Smooth muscle cell (in vitro differentiated cells): ENCODE data around the gene LRRFIP1. TPM values are rescaled to one million over a fixed set of nuclear protein-coding genes. Genes with fewer than 3 reads are reported as not detected.

Experiments used
- DNase-seq: peaks from one replicate; lab custom pipeline; 2025; ENCODE audit not compliant: unreplicated experiment; lab: John Stamatoyannopoulos, UW
- H2AFZ ChIP-seq: fragments of 200-600 bp; sonication (generic); 2 replicates; pipeline ENCODE4 v1.6.0; 2016; ENCODE audit warnings: antibody characterized with exemption, low read depth, mild to moderate bottlenecking
- H3F3A ChIP-seq: fragments of 200-600 bp; sonication (generic); 2 replicates; pipeline ENCODE4 v1.6.0; 2017; ENCODE audit warnings: antibody characterized with exemption, low read depth
- H3K27ac ChIP-seq: fragments of 200-600 bp; sonication (generic); 2 replicates; pipeline ENCODE4 v1.5.1; 2016; ENCODE audit warnings: low read depth, mild to moderate bottlenecking
- H3K27me3 ChIP-seq: fragments of 200-600 bp; sonication (generic); 2 replicates; pipeline ENCODE4 v1.6.1; 2016; ENCODE audit warnings: low read depth, mild to moderate bottlenecking
- H3K36me3 ChIP-seq: fragments of 200-600 bp; sonication (generic); 2 replicates; pipeline ENCODE4 v1.5.1; 2016; ENCODE audit warnings: low read depth
- H3K4me1 ChIP-seq: fragments of 200-600 bp; sonication (generic); 2 replicates; pipeline ENCODE4 v1.5.1; 2016; ENCODE audit warnings: low read depth
- H3K4me2 ChIP-seq: fragments of 200-600 bp; sonication (generic); 2 replicates; pipeline ENCODE4 v1.6.0; 2016; ENCODE audit warnings: mild to moderate bottlenecking
- H3K4me3 ChIP-seq: fragments of 200-600 bp; sonication (generic); 2 replicates; pipeline ENCODE4 v1.5.1; 2016; ENCODE audit warnings: mild to moderate bottlenecking
- H3K79me2 ChIP-seq: fragments of 200-600 bp; sonication (generic); 2 replicates; pipeline ENCODE4 v1.6.0; 2016; ENCODE audit warnings: low read depth, mild to moderate bottlenecking
- H3K9ac ChIP-seq: fragments of 200-600 bp; sonication (generic); 2 replicates; pipeline ENCODE4 v1.6.0; 2016; ENCODE audit warnings: low read depth
- H3K9me3 ChIP-seq: fragments of 200-600 bp; sonication (generic); replicated peaks from 2 replicates; pipeline ENCODE4 v1.5.1; 2016; ENCODE audit warnings: low read depth
- H4K20me1 ChIP-seq: fragments of 200-600 bp; sonication (generic); 2 replicates; pipeline ENCODE4 v1.6.0; 2016; ENCODE audit warnings: low read depth
- CTCF ChIP-seq: fragments of 200-600 bp; sonication (generic); IDR thresholded peaks from 2 replicates; pipeline ENCODE4 v1.5.1; 2017; ENCODE audit warnings: borderline replicate concordance, mild to moderate bottlenecking, antibody characterized with exemption; ENCODE audit not compliant: insufficient read depth, poor library complexity, severe bottlenecking
- WGBS: methylation state at CpG from one replicate; pipeline ENCODE4 v1.1.7; 2016; ENCODE audit warnings: low lambda C conversion rate; 5-methylcytosine and 5-hydroxymethylcytosine counted together
- polyA plus RNA-seq: library from polyadenylated mRNA; unstranded; fragments of >200 nt; fragmentation: Nextera tagmentation; extraction: Ambion mirVana; gene quantifications from 2 replicates; pipeline ENCODE4 v1.2.1, GENCODE V29; 2016
- total RNA-seq: library from RNA; depleted of rRNA; stranded (reverse); fragments of >200 nt; gene quantifications from 2 replicates; pipeline ENCODE4 v1.2.3, GENCODE V29; 2014

LRRFIP1 gene
- total and polyA plus RNA-seq, 2 experiments from 2014 or later: 36.2 to 65.1 TPM

GRCh38 chr2:237791977-237792727 lies 164.8 kb downstream of the LRRFIP1 start:
- peaks cover 5% of the 10 kb centered on the region for H3K36me3 ChIP-seq
- H3K9me3 ChIP-seq: peaks cover 4% of the 10 kb centered on the region
- no peak overlapping the region for H3K4me2 ChIP-seq
- TF ChIP-seq CTCF: no peak
- no peak overlapping the region for H3K4me3 ChIP-seq
- H2AFZ ChIP-seq: no peak overlapping the region
- DNase-seq: no peak
- H4K20me1 ChIP-seq: no peaks in the 10 kb centered on the region
- H3K27ac ChIP-seq: no peak overlapping the region
- no peak overlapping the region for H3K9ac ChIP-seq
- H3K4me1 ChIP-seq: no peaks in the 10 kb centered on the region
- H3F3A ChIP-seq: no peaks in the 10 kb centered on the region
- H3K79me2 ChIP-seq: no peaks in the 10 kb centered on the region
- no peaks in the 10 kb centered on the region for H3K27me3 ChIP-seq
- 75% methylated on average over 6 of the region's 6 CpGs for WGBS

GRCh38 chr2:237797253-237797652 lies 169.9 kb downstream of the LRRFIP1 start:
- no peak for DNase-seq
- H4K20me1 ChIP-seq: no peaks in the 10 kb centered on the region
- H3K36me3 ChIP-seq: no peaks in the 10 kb centered on the region
- WGBS: 92% methylated on average over 3 of the region's 3 CpGs
- H3K9ac ChIP-seq: no peak overlapping the region
- H3K79me2 ChIP-seq: no peaks in the 10 kb centered on the region
- no peak overlapping the region for H2AFZ ChIP-seq
- H3K27ac ChIP-seq: no peak overlapping the region
- TF ChIP-seq CTCF: no peak
- no peaks in the 10 kb centered on the region for H3F3A ChIP-seq
- H3K4me1 ChIP-seq: no peaks in the 10 kb centered on the region
- H3K4me3 ChIP-seq: no peak overlapping the region
- no peaks in the 10 kb centered on the region for H3K27me3 ChIP-seq
- no peaks in the 10 kb centered on the region for H3K9me3 ChIP-seq
- no peak overlapping the region for H3K4me2 ChIP-seq

GRCh38 chr2:237798236-237799059 lies 171.1 kb downstream of the LRRFIP1 start, which contains the start of gene RBM44:
Gene RBM44, plus strand, starts transcription at chr2:237798779. Its CDS starts 14,831 bp downstream, at chr2:237813610.
- Histone ChIP-seq H2AFZ (no peak within 1 kb of the TSS), H3K4me3 (no peak within 1 kb of the TSS), H3K9me3 (no peaks in the 10 kb centered on the region), H3K27ac (no peak within 1 kb of the TSS), H3F3A (no peaks in the 10 kb centered on the region), H4K20me1 (no peaks in the 10 kb centered on the region), H3K9ac (no peak within 1 kb of the TSS), H3K79me2 (no peaks in the 10 kb centered on the region), H3K27me3 (no peaks in the 10 kb centered on the region), H3K4me1 (no peaks in the 10 kb centered on the region), H3K36me3 (no peaks in the 10 kb centered on the region), H3K4me2 (no peak within 1 kb of the TSS)
- WGBS: 98% methylated on average over 59 of the region's 84 CpGs
- no peak for DNase-seq
- no peak for TF ChIP-seq CTCF
